ENCODE data around the gene DDC.

The DDC gene

DNA sequence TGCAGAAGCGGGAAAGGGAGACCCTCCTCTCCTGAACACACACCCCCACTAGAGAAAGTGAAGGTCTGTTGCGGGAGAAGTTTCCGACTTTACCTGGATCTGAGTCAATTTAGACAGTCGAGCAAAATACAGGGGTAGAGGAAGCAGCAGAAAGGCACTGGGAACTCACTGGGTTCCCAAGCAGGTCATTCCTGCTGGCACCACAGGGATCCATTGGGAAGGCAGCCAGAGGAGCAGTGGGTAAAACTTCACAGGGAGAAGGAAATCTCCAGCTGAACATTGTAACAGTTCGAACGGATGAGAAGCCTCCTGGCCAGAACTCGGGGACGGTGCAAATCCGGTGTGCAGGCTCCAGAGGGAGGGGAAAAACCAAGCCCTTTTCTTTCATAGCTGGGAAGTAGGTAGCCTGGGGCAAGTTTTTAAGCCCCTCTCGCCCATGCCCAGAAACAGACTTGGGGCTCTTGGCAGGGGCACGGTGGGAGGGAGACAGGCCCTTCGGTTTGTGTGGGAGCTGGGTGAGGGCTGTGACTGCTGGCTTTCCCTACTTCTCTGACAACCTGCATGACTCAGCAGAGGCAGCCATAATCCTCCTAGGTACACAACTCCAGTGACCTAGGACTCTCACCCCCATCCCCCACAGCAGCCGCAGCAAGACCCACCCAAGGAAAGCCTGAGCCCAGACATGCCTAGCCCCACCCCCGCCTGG lies 51.9 kb downstream of the DDC start:
- DNase-seq = no peak

GRCh38 chr7:50512384-50512783 lies 52.8 kb downstream of the DDC start:
- DNase-seq = no peak

GRCh38 chr7:50509459-50509858 lies 55.7 kb downstream of the DDC start:
- no peak for DNase-seq

GRCh38 chr7:50508471-50508943 lies 56.7 kb downstream of the DDC start:
- DNase-seq = no peak

- DNase-seq = peak; percentile 85
Measured at GRCh38 chr7:50507898-50508470, 57.2 kb downstream of the DDC start.

- no peak for DNase-seq
Measured at GRCh38 chr7:50505553-50506210, 59.5 kb downstream of the DDC start.

DNA sequence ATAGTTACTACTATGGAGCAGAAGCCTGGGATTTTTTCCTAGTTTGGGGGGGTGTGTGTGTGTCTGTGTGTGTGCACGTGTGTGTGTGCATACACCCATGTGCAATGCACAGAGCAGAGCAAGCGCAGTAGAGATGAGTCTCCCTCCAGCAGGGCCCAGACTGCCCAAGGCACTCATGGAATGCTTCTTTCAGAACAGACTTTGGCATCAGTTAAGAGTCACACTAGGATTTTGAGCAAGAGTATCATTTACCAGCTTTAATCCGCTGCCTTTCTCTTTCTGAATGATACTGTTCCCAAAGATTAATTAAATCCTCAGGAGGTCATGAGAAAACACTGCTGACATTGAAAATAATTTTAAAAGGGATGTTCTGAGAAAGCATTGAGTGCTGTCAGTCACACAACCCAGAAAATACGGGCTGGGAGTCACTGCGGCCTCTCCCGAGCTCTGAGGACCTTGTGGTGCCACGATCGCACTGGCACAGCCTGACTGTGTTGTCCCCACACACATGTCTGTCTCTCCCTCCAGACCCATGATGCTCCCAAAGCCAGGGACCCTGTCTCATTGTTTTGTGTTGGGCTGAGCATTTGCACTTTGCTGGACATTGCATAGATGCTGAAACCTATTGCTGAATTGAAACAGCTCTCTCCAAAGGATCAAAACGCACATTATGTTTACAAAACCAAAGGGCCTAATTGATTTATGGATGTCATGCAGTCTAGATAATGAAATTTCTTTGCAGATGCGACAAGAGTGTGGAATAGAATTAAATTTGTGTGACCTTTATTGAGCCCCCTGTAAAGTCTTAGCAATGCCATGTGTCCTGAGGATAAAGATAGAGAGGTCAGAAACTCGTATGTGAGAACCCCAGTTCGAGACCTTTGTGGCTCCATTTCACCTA lies 60.3 kb downstream of the DDC start:
- DNase-seq = no peak

- no peak for DNase-seq
Measured at GRCh38 chr7:50502947-50503346, 62.3 kb downstream of the DDC start.

DNA sequence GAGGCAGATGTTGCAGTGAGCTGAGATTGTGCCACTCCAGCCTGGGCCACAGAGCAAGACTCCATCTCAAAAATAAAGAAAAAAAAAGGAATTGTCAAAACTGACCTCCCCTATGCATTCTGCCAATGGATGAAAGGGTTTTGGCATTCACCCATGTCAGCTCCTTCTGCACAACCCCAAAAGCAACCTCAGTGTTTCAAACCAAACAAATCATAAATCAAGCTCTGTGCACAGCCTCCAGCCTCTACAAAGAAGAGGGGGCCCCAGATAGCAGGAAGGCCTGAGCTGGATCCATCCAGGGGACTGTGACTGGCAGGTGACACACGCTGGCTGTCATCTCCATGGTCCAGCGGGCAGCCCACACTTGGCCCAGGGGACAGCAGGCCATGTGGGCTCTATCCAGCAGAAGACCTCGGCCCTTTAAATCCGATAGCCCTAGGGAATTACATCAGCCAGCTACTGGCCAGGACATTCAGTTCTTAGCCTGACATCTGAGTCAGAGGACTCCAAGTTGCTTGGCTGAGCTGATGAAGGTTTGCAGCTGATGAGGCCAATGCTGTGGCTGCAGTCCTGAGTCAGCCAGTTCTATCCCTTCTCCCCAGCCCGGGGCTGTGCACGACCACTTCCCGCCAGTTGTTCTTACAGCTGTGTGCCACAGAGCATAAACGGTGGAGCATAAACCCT lies 63.1 kb downstream of the DDC start:
- no peak for DNase-seq

- DNase-seq = no peak
Measured at GRCh38 chr7:50499092-50499491, 66.1 kb downstream of the DDC start.

- DNase-seq = no peak
Measured at GRCh38 chr7:50497968-50498367, 67.2 kb downstream of the DDC start.

DNA sequence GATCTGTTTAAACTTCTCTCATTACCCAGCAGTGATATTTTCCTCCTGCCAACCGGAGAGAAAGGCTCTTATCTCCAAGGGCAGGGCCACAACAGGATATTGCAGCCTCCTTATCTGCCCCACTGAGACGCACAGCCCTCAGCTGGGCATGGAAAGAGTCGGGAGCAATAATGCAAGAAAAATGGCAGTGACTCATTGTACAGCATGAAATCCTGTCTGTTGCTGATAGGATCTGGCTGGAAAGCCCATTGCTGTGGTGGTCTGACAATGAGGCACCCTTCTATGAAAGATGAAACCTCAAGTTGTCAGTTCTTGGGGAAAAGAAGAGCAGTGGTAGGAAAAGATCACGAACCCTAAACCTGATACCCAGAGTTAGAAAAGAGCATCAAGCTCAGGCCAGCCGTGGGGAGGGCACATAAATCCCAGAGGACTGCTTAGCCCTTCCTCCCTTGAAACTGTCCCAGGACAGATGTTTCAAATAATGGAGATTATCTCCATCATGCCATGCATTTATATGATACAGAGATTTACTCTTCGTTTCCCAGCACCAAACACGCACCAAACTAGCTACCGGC lies 68.0 kb downstream of the DDC start:
- DNase-seq = no peak

- DNase-seq = no peak
Measured at GRCh38 chr7:50496569-50496968, 68.6 kb downstream of the DDC start.

DNA sequence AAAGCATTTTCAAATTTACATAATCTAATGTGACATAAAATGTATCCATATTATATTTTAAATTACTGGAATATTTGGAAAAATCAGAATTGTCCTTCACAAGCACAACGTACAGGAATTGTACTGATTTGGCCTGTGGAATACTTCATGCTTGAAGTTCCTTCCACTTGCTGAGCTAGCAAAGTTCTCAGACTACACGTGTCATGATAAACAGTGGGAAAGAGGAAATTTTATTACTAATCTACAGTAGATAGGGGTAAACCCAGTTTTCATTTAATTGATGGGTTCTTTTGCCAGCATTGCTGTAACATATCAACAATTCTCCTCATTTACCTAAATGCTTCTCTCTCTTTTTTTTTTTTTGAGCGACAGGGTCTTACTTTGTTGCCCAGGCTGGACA lies 69.5 kb downstream of the DDC start:
- no peak for DNase-seq

DNA sequence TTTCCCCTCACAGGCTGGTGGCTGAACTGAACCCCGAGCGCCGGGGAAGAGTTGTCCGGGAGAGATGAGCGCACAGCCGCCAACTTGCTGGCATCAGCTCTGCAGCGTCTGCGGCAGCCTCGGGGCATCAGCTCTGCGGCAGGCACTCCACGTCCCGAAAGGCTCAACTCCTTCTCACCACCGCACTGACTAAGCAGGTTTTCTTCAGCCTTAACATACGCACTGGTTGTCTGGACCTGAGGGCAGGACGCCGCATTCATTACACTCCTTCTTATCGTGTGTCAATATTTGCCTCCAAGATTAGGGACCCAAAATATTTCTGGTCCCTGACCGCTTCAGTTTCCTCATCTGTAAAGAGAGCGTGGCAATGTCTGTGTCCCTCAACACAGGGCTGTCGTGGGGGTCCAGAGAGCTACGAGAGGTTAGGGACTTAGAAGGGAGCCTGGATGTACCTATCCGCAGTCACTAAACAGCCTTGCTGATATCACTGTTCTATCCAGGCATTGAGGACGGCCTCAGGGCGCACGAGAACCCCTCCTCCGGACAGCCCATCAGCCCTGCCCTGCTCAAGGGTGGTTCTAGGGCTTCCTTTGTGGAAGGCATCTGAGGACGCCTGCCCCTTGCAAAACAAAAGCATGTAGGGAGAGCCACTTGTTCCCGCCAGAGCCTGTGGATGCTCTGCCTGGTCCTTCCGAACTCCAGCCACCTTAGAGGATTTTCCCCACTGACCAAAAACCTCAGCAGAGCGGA lies 72.3 kb downstream of the DDC start:
- DNase-seq = no peak

DNA sequence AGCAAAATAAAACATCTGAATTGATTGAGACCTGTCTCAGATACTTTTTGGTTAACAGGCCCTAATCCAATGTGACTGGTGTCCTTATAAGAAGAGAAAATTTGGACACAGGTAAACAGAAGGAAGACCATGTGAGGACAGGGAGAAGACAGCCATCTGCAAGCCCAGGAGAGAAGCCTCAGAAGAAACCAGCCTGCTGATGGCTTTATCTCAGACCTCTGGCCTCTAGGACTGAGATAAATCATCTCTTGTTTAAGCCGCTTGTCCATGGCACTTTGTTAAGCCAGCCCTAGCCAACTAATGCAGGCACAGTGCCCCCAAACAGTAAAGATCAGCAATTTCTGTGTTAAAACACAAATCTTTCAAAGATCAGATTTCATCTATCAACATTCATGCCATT lies 73.3 kb downstream of the DDC start:
- DNase-seq = no peak

GRCh38 chr7:50491209-50491608 lies 74.0 kb downstream of the DDC start:
- DNase-seq = no peak

DNA sequence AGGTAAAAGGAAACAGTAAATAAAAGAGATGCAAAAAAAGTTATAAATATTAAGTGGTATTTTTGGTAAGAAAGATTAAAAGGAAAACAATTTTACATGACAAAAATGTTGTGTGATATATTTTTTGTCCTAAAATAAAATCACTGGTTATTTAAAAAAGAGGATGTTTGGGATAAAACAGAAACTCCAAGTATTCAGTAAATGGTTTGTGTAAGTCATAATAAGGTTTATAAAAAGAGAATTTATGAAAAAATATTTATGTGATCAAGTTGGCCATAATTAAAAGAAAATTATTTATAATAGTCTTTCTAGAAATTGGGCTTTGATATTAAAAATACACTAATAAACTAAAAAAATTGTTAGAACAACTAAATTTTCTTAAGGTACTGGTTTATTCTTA lies 76.8 kb downstream of the DDC start:
- DNase-seq = no peak

GRCh38 chr7:50486512-50486911 lies 78.7 kb downstream of the DDC start:
- no peak for DNase-seq

GRCh38 chr7:50481867-50482266 lies 83.3 kb downstream of the DDC start:
- no peak for DNase-seq

GRCh38 chr7:50480797-50481196 lies 84.4 kb downstream of the DDC start:
- no peak for DNase-seq

Data from NCI-H1436 (cell line).